Ovary (tissue), 10 donors: ENCODE measurements around the gene CA7. TPM values are rescaled to one million over a fixed set of nuclear protein-coding genes. Genes with fewer than 3 reads are reported as not detected.

Experiments
- DNase-seq, 5 donors: peaks; one replicate each; pipeline ENCODE4 v3.0.0-alpha.2; 2019 to 2020
- H3K27ac ChIP-seq, 2 donors: fragments of 200-600 bp; one replicate each; pipeline versions ENCODE4 v1.5.1 to v1.8.0; 2019 to 2022
- H3K27me3 ChIP-seq: fragments of 200-600 bp; one replicate; pipeline ENCODE4 v1.8.0; 2022
- H3K36me3 ChIP-seq: fragments of 200-600 bp; sonication (generic); one replicate; pipeline ENCODE4 v1.5.1; 2019
- H3K4me1 ChIP-seq: one replicate; pipeline ENCODE4 v1.8.1; 2013; ENCODE audit warnings: mild to moderate bottlenecking, moderate library complexity; ENCODE audit not compliant: insufficient read depth
- H3K4me3 ChIP-seq: fragments of 200-600 bp; sonication (generic); one replicate; pipeline ENCODE4 v1.5.1; 2017
- H3K9me3 ChIP-seq, 2 donors: fragments of 200-600 bp in 1 of 2; sonication (generic) in 1 of 2; one replicate each; pipeline versions ENCODE4 v1.5.1 to v1.8.1; 2013 to 2019; ENCODE audit warnings: mild to moderate bottlenecking in 1 of 2, moderate library complexity in 1 of 2
- CTCF ChIP-seq, 3 donors: fragments of 450-650 bp in 2 of 3; fragments of 200-600 bp in 1 of 3; IDR thresholded peaks; one replicate each; pipeline versions ENCODE4 v1.5.1 to v1.8.0; 2016 to 2022; ENCODE audit warnings: antibody characterized with exemption in 3 of 3, mild to moderate bottlenecking in 1 of 3
- EP300 ChIP-seq: sonication (generic); formaldehyde crosslinking; IDR thresholded peaks from one replicate; pipeline ENCODE4 v1.6.1; 2017; ENCODE audit warnings: antibody characterized with exemption
- POLR2A ChIP-seq: fragments of 450-650 bp; IDR thresholded peaks from one replicate; pipeline ENCODE4 v1.6.1; 2017; ENCODE audit warnings: antibody characterized with exemption, mild to moderate bottlenecking, moderate library complexity
- WGBS, 3 donors: extraction: QIAGEN DNeasy Blood & Tissue Kit in 1 of 3; methylation state at CpG; one replicate each; pipeline versions ENCODE4 v1.1.5 to v1.1.7; 2013 to 2017; 5-methylcytosine and 5-hydroxymethylcytosine counted together
- intact Hi-C, 4 donors: fragments of 100-400 bp; cut with DNase I; formaldehyde crosslinking; loops; one replicate each; pipeline versions ENCODE4 v1.11.0 to v1.15.1; 2022 to 2023
- long read RNA-seq, 3 donors: library from polyadenylated mRNA in 2 of 3; unstranded in 2 of 3; transcript quantifications; one replicate each; pipeline ENCODE4 v2.0.0 and lab custom pipeline, GENCODE V29; 2021 to 2026
- polyA plus RNA-seq, 2 donors: library from polyadenylated mRNA; stranded (reverse); fragments of 200-250 nt in 1 of 2; fragments of 350-450 nt in 1 of 2; fragmentation: Illumina TruSeq in 1 of 2; extraction: RNeasy Lipid Tissue Mini Kit (QIAGEN cat#74804) in 1 of 2; gene quantifications; one replicate each; pipeline ENCODE4 v1.2.3, GENCODE V29; 2013 to 2014
- total RNA-seq, 7 donors: library from RNA; depleted of rRNA in 2 of 7; stranded (reverse); fragments of >200 nt in 2 of 7; fragmentation: NEBNext Ultra II Directional in 3 of 7; extraction: Animal tissue kit (Norgen Biotek cat#: 25700) in 3 of 7; gene quantifications; one replicate each; pipeline versions ENCODE4 v1.1.0 to v1.2.4, GENCODE V29; 2016 to 2023
- donor health status: DM: no; HTN: no; CAD: no; lungs with moderate emphysema.
- donor health status: DM: no; HTN: no; CAD: no.
- donor health status: Bipolar disorder and iron deficiency.
- donor health status: DM: yes; HTN: yes; CAD: no.
- donor health status: DM: no; HTN: no; CAD: no.
- donor health status: DM: yes; HTN: yes; CAD: no.

CA7 gene
- not detected for total RNA-seq
- polyA plus RNA-seq = not detected
- long read RNA-seq, donor 1, partial matches to known transcripts = 0 of 1 reads
- long read RNA-seq, donor 1, other reads (novel, unspliced or antisense) = 1 of 1 reads
- long read RNA-seq, donor 2 = 0 reads
- long read RNA-seq, donor 3 = 0 reads

DNA sequence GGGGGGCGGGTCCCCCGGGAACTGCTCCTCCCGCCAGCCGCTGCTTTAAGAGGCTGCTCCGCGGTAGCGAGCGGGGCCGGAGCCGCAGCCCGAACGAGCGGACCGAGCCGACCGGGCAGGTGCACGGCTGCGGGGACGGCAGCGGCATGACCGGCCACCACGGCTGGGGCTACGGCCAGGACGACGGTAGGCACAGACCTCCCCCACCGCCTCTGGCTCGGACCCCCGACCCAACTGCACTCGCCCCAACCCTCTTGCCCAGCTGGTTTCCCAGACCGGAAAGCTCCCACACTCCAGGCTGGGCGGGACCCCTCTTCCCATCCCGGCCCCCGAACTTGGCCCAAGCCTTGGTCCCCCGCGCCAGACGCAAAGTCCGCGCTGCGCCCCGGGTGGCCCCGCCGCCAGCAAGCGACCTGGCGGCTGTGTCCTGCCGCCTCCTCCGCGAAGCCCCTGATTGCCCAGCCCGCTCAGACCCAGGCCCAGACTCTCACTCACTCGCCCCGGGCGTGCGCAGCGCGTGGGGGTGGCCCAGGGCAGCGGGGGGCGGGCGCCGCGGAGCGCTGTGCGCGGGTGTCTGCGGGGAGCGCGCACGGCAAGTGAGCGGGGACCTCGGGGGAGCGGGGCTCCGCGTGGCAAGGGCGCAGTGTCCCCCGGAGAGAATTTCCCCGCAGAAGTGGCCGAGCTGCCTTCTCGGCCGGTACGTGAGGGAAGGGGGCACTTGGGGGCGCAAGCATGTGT, at the start of gene CA7:
TSS of gene CA7 (plus strand) at position 73 of the 738 bp plus-strand sequence. CDS start at position 147, 74 bp downstream.
- WGBS, 3 donors = 0 to 1% (median 1%) methylated on average over 69 to 79 of the region's 79 CpGs
- H3K27ac ChIP-seq = no peak within 1 kb of the TSS
- TF ChIP-seq CTCF (IDR thresholded peaks at IDR 0.05) (no peak), EP300 (no peak), POLR2A (no peak)
- no peak within 1 kb of the TSS for H3K4me3 ChIP-seq
- DNase-seq = peak in 1 of 5 donors; percentile 12
- no peaks in the 10 kb centered on the region for H3K27me3 ChIP-seq
- H3K4me1 ChIP-seq = peaks cover 7% of the 10 kb centered on the region
- H3K36me3 ChIP-seq = no peaks in the 10 kb centered on the region
- no peaks in the 10 kb centered on the region for H3K9me3 ChIP-seq
- intact Hi-C loops = no loop called here

DNA sequence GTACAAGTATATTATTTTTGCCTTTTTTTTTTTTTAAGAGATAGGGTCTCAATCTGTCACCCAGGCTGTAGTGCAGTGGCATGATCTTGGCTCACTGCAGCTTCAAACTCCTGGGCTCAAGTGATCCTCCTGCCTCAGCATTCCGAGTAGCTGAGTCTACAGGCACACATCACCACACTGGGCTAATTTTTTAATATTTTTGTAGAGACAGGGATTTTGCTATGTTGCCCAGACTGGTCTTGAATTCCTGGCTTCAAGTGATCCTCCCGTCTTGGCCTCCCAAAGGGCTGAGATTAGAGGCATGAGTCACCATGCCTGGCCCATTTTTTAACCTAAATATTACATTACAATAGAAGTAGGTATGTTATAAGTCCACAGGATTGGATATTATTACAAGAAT, 46.1 kb upstream of the CA7 start:
- Histone ChIP-seq H3K27me3 (no peaks in the 10 kb centered on the region), H3K27ac (no peak overlapping the region), H3K4me3 (no peak overlapping the region), H3K9me3 (no peaks in the 10 kb centered on the region), H3K4me1 (no peaks in the 10 kb centered on the region), H3K36me3 (no peaks in the 10 kb centered on the region)
- DNase-seq = no peak
- intact Hi-C loops = no loop called here
- TF ChIP-seq EP300 (no peak), POLR2A (no peak), CTCF (IDR thresholded peaks at IDR 0.05) (no peak)
- 46 to 64% (median 62%) methylated on average over 2 of the region's 2 CpGs for WGBS, 3 donors

GRCh38 chr16:66800856-66801255, 43.4 kb upstream of the CA7 start:
- H3K4me3 ChIP-seq = no peak overlapping the region
- 90 to 94% (median 92%) methylated on average over 19 of the region's 19 CpGs for WGBS, 3 donors
- DNase-seq = no peak
- intact Hi-C loops = no loop called here
- no peaks in the 10 kb centered on the region for H3K9me3 ChIP-seq
- no peaks in the 10 kb centered on the region for H3K27me3 ChIP-seq
- no peaks in the 10 kb centered on the region for H3K36me3 ChIP-seq
- no peaks in the 10 kb centered on the region for H3K4me1 ChIP-seq
- TF ChIP-seq CTCF (IDR thresholded peaks at IDR 0.05) = no peak
- no peak for TF ChIP-seq EP300
- no peak for TF ChIP-seq POLR2A
- no peak overlapping the region for H3K27ac ChIP-seq

- Histone ChIP-seq H3K27ac (no peak within 1 kb of the TSS), H3K27me3 (no peaks in the 10 kb centered on the region), H3K9me3 (no peaks in the 10 kb centered on the region), H3K36me3 (no peaks in the 10 kb centered on the region), H3K4me3 (no peak within 1 kb of the TSS), H3K4me1 (no peaks in the 10 kb centered on the region)
- DNase-seq = no peak
- intact Hi-C loops = no loop called here
- TF ChIP-seq POLR2A = no peak
- WGBS, 3 donors = 87 to 92% (median 91%) methylated on average over 56 of the region's 56 CpGs
Measured at GRCh38 chr16:66801320-66802105, 42.7 kb upstream of the CA7 start, which contains the start of gene TERB1. TSS of gene TERB1 (minus strand) at chr16:66801584. CDS start at chr16:66796798, 4,786 bp downstream.
